IMR-90 (cell line): ENCODE data around the gene ZNF574. TPM values are rescaled to one million over a fixed set of nuclear protein-coding genes. Genes with fewer than 3 reads are reported as not detected.

Experiments
- ATAC-seq: fragments of 200-7000 bp; cut with Tn5 transposase; 2 replicates; pipeline ENCODE4 v1.9.1; 2020; ENCODE audit warnings: low read depth, mild to moderate bottlenecking, moderate library complexity
- BruUV-seq: library from RNA; stranded (reverse); fragments of 400-500 nt; replicated peaks from 2 replicates; lab custom pipeline; 2021; lab: Mats Ljungman, UMichigan
- CTCF ChIA-PET: fragments of 300-600 bp; formaldehyde crosslinking; extraction: SDS; loops from one replicate; lab custom pipeline; 2021; ENCODE audit warnings: antibody characterized with exemption; lab: Yijun Ruan, JAX
- POLR2A ChIA-PET: fragments of 300-600 bp; sonication (Branson Sonifier 250); formaldehyde crosslinking; loops from one replicate; lab custom pipeline; 2022; ENCODE audit warnings: antibody characterized with exemption; ENCODE audit not compliant: unreplicated experiment; lab: Charles Lee
- DNase-seq: peaks from one replicate; pipeline ENCODE4 v3.0.0; 2013
- H2AFZ ChIP-seq: replicated peaks from 2 replicates; pipeline ENCODE3; 2013; ENCODE audit warnings: low read length, mild to moderate bottlenecking; ENCODE audit not compliant: poor library complexity
- H2AK5ac ChIP-seq: 2 replicates; pipeline ENCODE4 v1.6.1; 2013; ENCODE audit warnings: low read depth, low read length, inconsistent platforms
- H2AK9ac ChIP-seq: replicated peaks from 2 replicates; pipeline ENCODE3; 2013; ENCODE audit warnings: mild to moderate bottlenecking, low read depth, low read length, moderate library complexity; ENCODE audit not compliant: poor library complexity
- H2BK120ac ChIP-seq: 2 replicates; pipeline ENCODE4 v1.6.1; 2013; ENCODE audit warnings: low read depth, low read length, inconsistent platforms
- H2BK15ac ChIP-seq: 3 replicates; pipeline ENCODE4 v1.6.1; 2013; ENCODE audit warnings: low read depth, low read length, inconsistent platforms
- H2BK20ac ChIP-seq: 2 replicates; pipeline ENCODE4 v1.6.1; 2013; ENCODE audit warnings: low read depth, mild to moderate bottlenecking, inconsistent platforms, low read length, moderate library complexity
- H2BK5ac ChIP-seq: 2 replicates; pipeline ENCODE4 v1.6.1; 2013; ENCODE audit warnings: mild to moderate bottlenecking, low read depth, low read length, inconsistent platforms; ENCODE audit not compliant: poor library complexity, severe bottlenecking
- H3K14ac ChIP-seq: replicated peaks from 2 replicates; pipeline ENCODE4 v1.6.1; 2013; ENCODE audit warnings: low read depth, low read length, inconsistent platforms
- H3K18ac ChIP-seq: 2 replicates; pipeline ENCODE4 v1.6.1; 2013; ENCODE audit warnings: low read depth, low read length, control low read depth
- H3K23ac ChIP-seq: 2 replicates; pipeline ENCODE4 v1.6.1; 2013; ENCODE audit warnings: low read depth, low read length, inconsistent platforms
- H3K27ac ChIP-seq: 2 replicates; pipeline ENCODE4 v1.5.1; 2013; ENCODE audit warnings: mild to moderate bottlenecking, control low read depth, low read length; ENCODE audit not compliant: insufficient read depth
- H3K27me3 ChIP-seq: 2 replicates; pipeline ENCODE4 v1.6.1; 2013; ENCODE audit warnings: low read length; ENCODE audit not compliant: control insufficient read depth, insufficient read depth
- H3K36me3 ChIP-seq: 2 replicates; pipeline ENCODE4 v1.6.1; 2013; ENCODE audit warnings: low read length, mixed read lengths; ENCODE audit not compliant: control insufficient read depth, insufficient read depth
- H3K4ac ChIP-seq: 2 replicates; pipeline ENCODE4 v1.6.1; 2013; ENCODE audit warnings: low read depth, low read length, inconsistent platforms
- H3K4me1 ChIP-seq: 2 replicates; pipeline ENCODE4 v1.6.1; 2013; ENCODE audit warnings: low read length, mixed read lengths; ENCODE audit not compliant: control insufficient read depth, insufficient read depth
- H3K4me2 ChIP-seq: 2 replicates; pipeline ENCODE4 v1.6.1; 2013; ENCODE audit warnings: low read depth, mild to moderate bottlenecking, control low read depth, low read length, moderate library complexity
- H3K4me3 ChIP-seq: 2 replicates; pipeline ENCODE4 v1.5.1; 2013; ENCODE audit warnings: low read depth, mild to moderate bottlenecking, control low read depth, low read length, moderate library complexity; ENCODE audit not compliant: insufficient read depth
- H3K56ac ChIP-seq: 2 replicates; pipeline ENCODE4 v1.6.1; 2013; ENCODE audit warnings: low read length, inconsistent platforms; ENCODE audit not compliant: insufficient read depth; ENCODE audit errors: extremely low read depth
- H3K79me1 ChIP-seq, 2 experiments: 2 replicates each; pipeline ENCODE4 v1.6.1; 2013; ENCODE audit warnings: low read length in 2 of 2, inconsistent platforms in 1 of 2, low read depth in 1 of 2
- H3K9ac ChIP-seq: 2 replicates; pipeline ENCODE4 v1.6.1; 2013; ENCODE audit warnings: low read depth, low read length, control low read depth
- H3K9me1 ChIP-seq: 2 replicates; pipeline ENCODE4 v1.6.1; 2013; ENCODE audit warnings: low read length, inconsistent platforms; ENCODE audit not compliant: insufficient read depth
- H3K9me3 ChIP-seq: 2 replicates; pipeline ENCODE4 v1.6.1; 2013; ENCODE audit warnings: low read length; ENCODE audit not compliant: control insufficient read depth, insufficient read depth
- H4K20me1 ChIP-seq: 2 replicates; pipeline ENCODE4 v1.6.1; 2013; ENCODE audit warnings: low read length, inconsistent platforms; ENCODE audit not compliant: insufficient read depth
- H4K5ac ChIP-seq: 2 replicates; pipeline ENCODE4 v1.6.1; 2013; ENCODE audit warnings: mild to moderate bottlenecking, low read depth, low read length, control low read depth
- H4K8ac ChIP-seq, 2 experiments: 2 replicates each; pipeline ENCODE4 v1.6.1; 2013; ENCODE audit warnings: low read depth in 2 of 2, low read length in 2 of 2, control low read depth in 1 of 2, inconsistent platforms in 1 of 2
- H4K91ac ChIP-seq: 2 replicates; pipeline ENCODE4 v1.6.1; 2013; ENCODE audit warnings: low read depth, low read length, inconsistent platforms; ENCODE audit not compliant: insufficient read depth
- CEBPB ChIP-seq: IDR thresholded peaks from 2 replicates; pipeline ENCODE4 v1.6.1; 2012; ENCODE audit warnings: low read depth, low read length, improper control_type of control experiment
- MAZ ChIP-seq: IDR thresholded peaks from 2 replicates; pipeline ENCODE4 v1.6.1; 2012; ENCODE audit warnings: low read depth, mild to moderate bottlenecking, low read length, improper control_type of control experiment, moderate library complexity, borderline replicate concordance
- WGBS, 2 experiments: methylation state at CpG; one replicate each; pipeline versions ENCODE4 v1.1.5 to v1.1.7; 2013; ENCODE audit warnings: missing lambda C conversion rate in 2 of 2; ENCODE audit not compliant: insufficient read length in 1 of 2; ENCODE audit errors: extremely low coverage in 2 of 2; 5-methylcytosine and 5-hydroxymethylcytosine counted together
- dilution Hi-C: fragments of 300-500 bp; cut with HindIII; formaldehyde crosslinking; loops from one replicate; pipeline ENCODE4 v1.14.3; 2018; ENCODE audit warnings: low sequenced_read_pairs; ENCODE audit not compliant: unreplicated experiment
- in situ Hi-C: fragments of 300-500 bp; cut with MboI; formaldehyde crosslinking; loops from 3 replicates; pipeline ENCODE4 v1.14.3; 2019; ENCODE audit warnings: low sequenced_read_pairs, inconsistent platforms, mixed read lengths
- intact Hi-C: fragments of 100-400 bp; cut with micrococcal nuclease; formaldehyde crosslinking; loops from 2 replicates; pipeline ENCODE4 v1.10.0; 2022
- polyA plus RNA-seq, 3 experiments: library from polyadenylated mRNA; depleted of rRNA; stranded (reverse); fragments of >200 nt; gene quantifications; 2 replicates each; pipeline ENCODE4 v1.2.3, GENCODE V29; 2012; ENCODE audit warnings: low replicate concordance in 1 of 3
- total RNA-seq: library from RNA; depleted of rRNA; stranded (reverse); fragments of >200 nt; gene quantifications from 2 replicates; pipeline ENCODE4 v1.2.3, GENCODE V29; 2012

The ZNF574 gene
- total and polyA plus RNA-seq, 2 of the 4 experiments (the other 2 are of a cell fraction) = 8.1 to 14.1 TPM

DNA sequence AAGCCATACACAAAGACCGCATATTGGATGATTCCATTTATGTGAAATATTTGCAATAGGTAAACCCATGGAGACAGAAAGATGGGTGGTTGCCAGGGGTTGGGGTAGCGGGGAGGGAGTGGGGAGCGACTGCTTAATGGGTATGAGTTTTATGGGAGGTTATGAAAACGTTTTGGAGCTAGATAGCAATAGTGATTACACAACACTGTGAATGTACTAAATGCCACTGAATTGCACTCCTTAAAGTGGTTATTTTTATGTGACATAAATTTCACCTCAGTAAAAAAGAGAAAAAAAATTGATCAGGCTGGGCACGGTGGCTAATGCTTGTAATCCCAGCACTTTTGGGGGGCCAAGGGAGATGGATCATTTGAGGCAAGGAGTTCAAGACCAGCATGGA is 42.6 kb upstream of the ZNF574 start:
- H3K79me1 ChIP-seq = no peaks in the 10 kb centered on the region
- no peak overlapping the region for H2BK20ac ChIP-seq
- H3K36me3 ChIP-seq = no peaks in the 10 kb centered on the region
- no peaks in the 10 kb centered on the region for H3K9me1 ChIP-seq
- H2BK120ac ChIP-seq = no peak overlapping the region
- H3K14ac ChIP-seq = no peak overlapping the region
- no peaks in the 10 kb centered on the region for H4K20me1 ChIP-seq
- no peak overlapping the region for H3K23ac ChIP-seq
- dilution Hi-C loops = no loop called here
- no peak for DNase-seq
- no peak overlapping the region for H2AK9ac ChIP-seq
- WGBS, 2 experiments = 67% methylated on average over 1 of the region's 5 CpGs; no CpG with 5 or more reads in 1 of the 2 experiments
- no peak for ATAC-seq
- BruUV-seq = no TSS peak
- H4K8ac ChIP-seq = no peak overlapping the region
- H3K4me1 ChIP-seq = no peaks in the 10 kb centered on the region
- POLR2A ChIA-PET = no interaction called here
- no peak overlapping the region for H3K56ac ChIP-seq
- CTCF ChIA-PET = interaction anchor here (1.7 kb wide), 1 partner anchor 16 kb away, joined by 9 read pairs; no protein-coding TSS in a partner anchor
- no peak overlapping the region for H4K5ac ChIP-seq
- no peak overlapping the region for H2AFZ ChIP-seq
- H2BK15ac ChIP-seq = no peak overlapping the region
- H3K18ac ChIP-seq = no peak overlapping the region
- H3K4ac ChIP-seq = no peak overlapping the region
- H4K91ac ChIP-seq = no peak overlapping the region
- in situ Hi-C loops = no loop called here
- H2BK5ac ChIP-seq = no peak overlapping the region
- no peaks in the 10 kb centered on the region for H3K9me3 ChIP-seq
- intact Hi-C loops = loop anchor here (5.0 to 10.0 kb wide), 2 partner anchors 76 to 149 kb away; partner anchors contain the start of genes ARHGEF1 and RABAC1
- no peak overlapping the region for H3K4me3 ChIP-seq
- no peak overlapping the region for H3K9ac ChIP-seq
- H3K27me3 ChIP-seq = peaks cover 22% of the 10 kb centered on the region
- TF ChIP-seq MAZ (no peak), CEBPB (0 out of 2 replicates have a peak, but pooled peaks have one; percentile 13)
- no peak overlapping the region for H3K4me2 ChIP-seq
- no peak overlapping the region for H2AK5ac ChIP-seq
- H3K27ac ChIP-seq = no peak overlapping the region
